Kidney tubule cell (primary cell): ENCODE results near the gene LIPG.
A peak's percentile ranks its signal among the peaks of the same experiment; 100 is the strongest.
"Not testable (repeated sequence)": the region's sequence is repeated elsewhere in the genome, so short reads cannot be mapped to it uniquely, and the experiment has no call there.

Experiments
- DNase-seq: peaks from one replicate; pipeline ENCODE4 v3.0.0-alpha.2; 2018; ENCODE audit warnings: low spot score

LIPG gene

GRCh38 chr18:49561289-49562193, at the start of gene LIPG:
LIPG (plus strand) TSS chr18:49562057; CDS start chr18:49562309, 252 bp downstream.
- DNase-seq, result peak; percentile 95

GRCh38 chr18:49512876-49513275, 49.0 kb upstream of the LIPG start:
- not testable (repeated sequence) for DNase-seq

GRCh38 chr18:49514577-49514976, 47.3 kb upstream of the LIPG start:
- no peak for DNase-seq

- not testable (repeated sequence) for DNase-seq
Observed at GRCh38 chr18:49515003-49515402, 46.9 kb upstream of the LIPG start.

GRCh38 chr18:49515516-49515915, 46.3 kb upstream of the LIPG start:
- no peak for DNase-seq

GRCh38 chr18:49517483-49517882, 44.4 kb upstream of the LIPG start:
- DNase-seq, result no peak

GRCh38 chr18:49519101-49519971, 42.5 kb upstream of the LIPG start:
- DNase-seq, result no peak

GRCh38 chr18:49520661-49521145, 41.2 kb upstream of the LIPG start:
- DNase-seq, result no peak

GRCh38 chr18:49521216-49521835, 40.5 kb upstream of the LIPG start:
- DNase-seq, result no peak

GRCh38 chr18:49523580-49524093, 38.2 kb upstream of the LIPG start:
- DNase-seq, result not testable (repeated sequence)

- DNase-seq, result no peak
Observed at GRCh38 chr18:49524349-49524748, 37.5 kb upstream of the LIPG start.

- no peak for DNase-seq
Observed at GRCh38 chr18:49524951-49525350, 36.9 kb upstream of the LIPG start.

GRCh38 chr18:49525981-49526380, 35.9 kb upstream of the LIPG start:
- no peak for DNase-seq

- no peak for DNase-seq
Observed at GRCh38 chr18:49527631-49528327, 34.1 kb upstream of the LIPG start.

GRCh38 chr18:49529596-49529995, 32.3 kb upstream of the LIPG start:
- no peak for DNase-seq

- no peak for DNase-seq
Observed at GRCh38 chr18:49531678-49532153, 30.1 kb upstream of the LIPG start.

- no peak for DNase-seq
Observed at GRCh38 chr18:49534846-49535601, 26.8 kb upstream of the LIPG start.

GRCh38 chr18:49537232-49537896, 24.5 kb upstream of the LIPG start:
- no peak for DNase-seq

GRCh38 chr18:49544362-49544761, 17.5 kb upstream of the LIPG start:
- DNase-seq, result peak; percentile 39

- no peak for DNase-seq
Observed at GRCh38 chr18:49546278-49546677, 15.6 kb upstream of the LIPG start.
